ELF-1 (cell line): ENCODE data around the gene LAIR1.
A peak's percentile ranks its signal among the peaks of the same experiment; 100 is the strongest.

Experiments used
- DNase-seq: peaks from one replicate; pipeline ENCODE4 v3.0.0-alpha.2; 2016; ENCODE audit warnings: low read depth, low spot score

The LAIR1 gene

GRCh38 chr19:54317108-54317964, 47.4 kb downstream of the LAIR1 start:
- no peak for DNase-seq

DNA sequence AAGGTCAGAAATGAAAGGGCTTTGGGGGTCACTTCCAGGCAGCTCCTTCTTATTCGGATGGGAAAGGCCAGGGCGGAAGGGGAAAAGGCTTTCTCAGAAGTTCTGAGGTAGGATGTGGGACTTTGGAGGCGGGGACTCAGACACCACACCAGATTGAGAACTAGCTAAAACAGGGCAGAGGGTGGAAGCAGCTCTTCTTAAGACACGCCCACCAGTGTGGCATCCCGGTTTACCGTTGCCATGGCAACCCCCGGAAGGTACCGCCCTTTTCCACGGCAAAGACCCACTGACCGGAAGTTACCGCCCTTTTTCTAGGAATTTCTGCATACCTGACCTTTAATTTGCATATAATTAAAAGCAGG, 48.0 kb downstream of the LAIR1 start:
- peak; percentile 60 for DNase-seq

GRCh38 chr19:54315956-54316355, 48.8 kb downstream of the LAIR1 start:
- no peak for DNase-seq

DNA sequence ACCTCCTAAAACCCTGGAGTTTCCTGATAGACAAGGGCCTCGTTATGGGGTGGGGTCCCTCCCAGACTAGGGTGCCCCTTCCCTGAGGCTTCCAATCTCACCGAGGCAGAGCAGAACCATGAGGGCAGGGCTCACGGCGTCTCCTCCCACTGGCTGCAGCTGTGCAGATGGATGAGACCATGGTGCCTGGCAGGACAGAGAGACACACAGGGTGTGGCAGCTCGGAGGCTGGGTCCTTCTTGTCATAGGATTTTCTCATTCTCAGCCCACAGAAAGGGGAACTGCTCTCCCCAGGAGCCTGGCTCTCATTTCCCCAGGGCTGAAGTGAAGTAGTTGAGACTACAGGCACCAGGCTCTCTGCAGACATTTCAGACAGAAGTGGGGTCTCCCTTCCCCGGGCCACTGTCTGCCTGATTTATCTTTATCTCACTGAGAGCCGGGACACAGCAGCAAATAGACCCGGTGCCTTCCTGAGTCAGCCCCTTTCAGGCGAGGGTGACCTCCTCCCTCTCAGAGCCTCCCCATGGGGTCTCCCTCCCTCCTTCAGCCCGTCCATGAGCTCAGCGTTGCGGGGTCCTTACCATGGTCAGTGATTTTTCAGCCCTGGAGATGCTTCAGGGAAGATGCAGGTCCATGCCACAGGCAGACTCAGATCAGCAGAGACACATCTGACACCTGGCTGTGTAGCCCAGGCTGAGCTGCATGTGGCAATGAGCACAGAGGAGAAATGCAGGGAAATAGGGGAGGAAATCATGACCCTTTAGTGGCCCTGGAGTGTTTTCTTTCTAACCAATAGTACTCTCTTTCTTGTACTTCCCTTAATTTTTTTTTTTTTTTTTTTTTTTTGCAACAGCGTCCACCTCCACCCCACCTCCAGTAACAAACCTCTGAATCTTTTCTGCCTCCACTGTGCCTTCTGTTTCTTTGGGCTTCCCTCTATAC, 52.0 kb downstream of the LAIR1 start, which contains the start of gene LILRA5:
TSS of gene LILRA5 (minus strand) at position 731 of the 942 bp plus-strand sequence. CDS start at position 584, 147 bp downstream.
- DNase-seq, result no peak

- no peak for DNase-seq
Observed at GRCh38 chr19:54312011-54312410, 52.7 kb downstream of the LAIR1 start.

DNA sequence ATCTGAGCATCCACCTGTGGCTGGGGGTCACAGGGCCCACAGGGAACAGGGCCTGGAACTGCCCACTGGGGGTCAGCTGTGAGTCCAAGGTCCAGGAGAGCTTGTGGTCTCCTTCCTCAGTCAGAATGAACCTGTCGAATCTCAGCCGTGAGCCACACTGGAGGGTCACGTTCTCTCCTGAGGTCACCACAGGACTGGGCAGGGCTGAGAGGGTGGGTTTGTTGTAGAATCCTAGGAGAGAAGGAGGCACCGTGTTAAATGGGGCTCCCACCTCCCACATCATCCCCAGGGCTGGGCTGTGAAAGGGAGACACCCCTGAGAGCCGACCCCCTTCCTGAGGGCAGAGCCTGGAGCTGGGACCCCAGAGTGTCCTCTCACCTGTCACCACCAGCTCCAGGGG, 53.2 kb downstream of the LAIR1 start:
- DNase-seq, result no peak

GRCh38 chr19:54310543-54310942, 54.2 kb downstream of the LAIR1 start:
- DNase-seq, result no peak

- DNase-seq, result no peak
Observed at GRCh38 chr19:54309811-54310210, 54.9 kb downstream of the LAIR1 start.

DNA sequence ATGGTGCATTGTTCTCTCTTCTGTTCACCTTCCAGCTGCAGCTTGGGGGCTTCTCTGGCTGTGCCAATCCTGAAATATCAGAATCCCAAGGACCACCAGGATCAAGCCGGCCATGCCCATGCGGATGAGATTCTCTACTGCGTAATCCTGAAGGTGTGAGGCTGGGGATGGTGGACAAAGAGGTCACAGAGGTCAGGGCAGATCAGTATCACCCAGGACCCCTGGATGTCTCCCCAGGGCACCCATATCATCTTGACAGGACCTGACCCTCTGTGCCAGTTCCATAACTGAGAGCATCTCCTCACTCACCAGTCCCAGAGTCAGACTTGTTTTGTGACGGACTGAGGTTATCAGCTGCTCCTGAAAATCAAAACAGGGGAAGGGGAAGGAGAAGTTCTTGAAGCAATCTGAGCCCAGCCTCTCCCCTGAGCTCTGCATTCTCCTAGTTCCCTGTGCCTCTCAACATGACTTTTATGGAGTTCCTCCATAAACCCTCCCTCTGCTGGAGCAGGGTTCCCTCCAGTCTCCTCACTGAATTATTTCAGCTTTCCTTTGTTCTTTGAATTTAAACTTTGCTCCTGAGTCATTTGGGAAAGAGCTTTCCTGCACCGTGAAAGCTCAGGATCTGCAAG, 57.2 kb downstream of the LAIR1 start:
- DNase-seq, result no peak

GRCh38 chr19:54305141-54305540, 59.6 kb downstream of the LAIR1 start:
- no peak for DNase-seq

DNA sequence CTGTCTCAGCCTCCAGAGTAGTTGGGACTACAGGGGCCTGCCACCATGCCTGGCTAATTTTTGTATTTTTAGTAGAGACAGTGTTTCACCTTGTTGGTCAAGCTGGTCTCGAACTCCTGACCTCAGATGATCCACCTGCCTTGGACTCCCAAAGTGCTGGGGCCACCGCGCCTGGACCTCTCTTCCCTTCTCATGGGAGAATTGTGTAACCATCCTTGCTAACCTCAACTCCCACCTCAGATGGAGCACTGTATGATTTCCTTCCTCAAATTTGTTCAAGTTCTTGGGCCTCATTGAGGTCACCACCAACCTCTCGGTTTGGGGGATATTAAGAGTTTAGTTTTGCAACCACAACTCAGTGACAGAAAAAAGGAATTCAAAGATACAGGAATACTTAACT, 62.5 kb downstream of the LAIR1 start:
- no peak for DNase-seq
